Regular cardiac myocyte (primary cell): ENCODE results near the gene PYDC2. TPM values are rescaled to one million over a fixed set of nuclear protein-coding genes. Genes with fewer than 3 reads are reported as not detected.

ENCODE experiments used
- total RNA-seq: library from RNA; depleted of rRNA; stranded (reverse); fragments of >200 nt; gene quantifications from 2 replicates; pipeline ENCODE4 v1.2.3, GENCODE V29; 2014

Gene PYDC2
- not detected in 2 replicates for total RNA-seq

GRCh38 chr3:191461113-191461595 lies at the start of gene PYDC2:
Gene PYDC2, plus strand, starts transcription at chr3:191461163. Its CDS starts 0 bp downstream, at chr3:191461163.

Other genes starting within 250 kb of the PYDC2 start
- gene CCDC50, start 131.8 kb upstream of the PYDC2 start, total RNA-seq: 104 and 150 TPM in 2 replicates
- gene UTS2B, start 130.6 kb upstream of the PYDC2 start, total RNA-seq: 0.28 and 0.77 TPM in 2 replicates